Stimulated activated naive B cell treated with anti-CD40 and anti-IgM and Interleukin-4, amounts not matched to agents 10 μg/mL and 1 μg/mL and 100 μg/mL, for 72 hours (primary cell): ENCODE measurements around the gene CSTPP1.
A peak's percentile ranks its signal among the peaks of the same experiment; 100 is the strongest.

Source experiments
- ATAC-seq, 2 donors: fragments of 150-1000 bp; cut with Tn5 transposase; replicated peaks; 2 replicates each; pipeline ENCODE4 v1.10.0; 2021; ENCODE audit warnings: moderate library complexity in 1 of 2
- DNase-seq: peaks from one replicate; pipeline ENCODE4 v3.0.0; 2021
- H3K27ac Mint-ChIP-seq: one replicate; pipeline ENCODE4 v1.8.0; 2022; ENCODE audit warnings: mild to moderate bottlenecking, mixed read lengths
- H3K27me3 Mint-ChIP-seq, 2 donors: one replicate each; pipeline ENCODE4 v1.8.0; 2022; ENCODE audit warnings: mixed read lengths in 2 of 2
- H3K36me3 Mint-ChIP-seq, 2 donors: one replicate each; pipeline ENCODE4 v1.8.0; 2022; ENCODE audit warnings: mixed read lengths in 2 of 2, mild to moderate bottlenecking in 1 of 2
- H3K4me1 Mint-ChIP-seq, 2 donors: one replicate each; pipeline ENCODE4 v1.8.0; 2022; ENCODE audit warnings: mixed read lengths in 2 of 2, mild to moderate bottlenecking in 1 of 2
- H3K4me3 Mint-ChIP-seq, 2 donors: one replicate each; pipeline ENCODE4 v1.8.0; 2022; ENCODE audit warnings: mild to moderate bottlenecking in 2 of 2, mixed read lengths in 2 of 2, moderate library complexity in 1 of 2
- H3K9me3 Mint-ChIP-seq, 2 donors: one replicate each; pipeline ENCODE4 v1.8.0; 2022; ENCODE audit warnings: mixed read lengths in 2 of 2, mild to moderate bottlenecking in 1 of 2

Gene CSTPP1

GRCh38 chr11:47152126-47152952 lies 215.8 kb downstream of the CSTPP1 start:
- no peak for DNase-seq
- H3K27ac Mint-ChIP-seq, result no peak overlapping the region
- H3K27me3 Mint-ChIP-seq, result no peaks in the 10 kb centered on the region
- H3K4me3 Mint-ChIP-seq, result no peak overlapping the region
- no peaks in the 10 kb centered on the region for H3K9me3 Mint-ChIP-seq
- peaks cover 11 to 42% of the 10 kb centered on the region in 2 donors for H3K36me3 Mint-ChIP-seq
- peaks cover 19 to 29% of the 10 kb centered on the region in 2 donors for H3K4me1 Mint-ChIP-seq
- ATAC-seq, result peak in 1 of 2 donors; percentile 32

- DNase-seq, result peak; percentile 22
- H3K27ac Mint-ChIP-seq, result no peak overlapping the region
- no peaks in the 10 kb centered on the region for H3K27me3 Mint-ChIP-seq
- no peak overlapping the region for H3K4me3 Mint-ChIP-seq
- H3K4me1 Mint-ChIP-seq, result peaks cover 19 to 29% of the 10 kb centered on the region in 2 donors
- peak; percentile 70 to 76 for ATAC-seq
- no peaks in the 10 kb centered on the region for H3K9me3 Mint-ChIP-seq
- peaks cover 13 to 39% of the 10 kb centered on the region in 2 donors for H3K36me3 Mint-ChIP-seq
Observed at GRCh38 chr11:47152953-47153950, 216.7 kb downstream of the CSTPP1 start.

GRCh38 chr11:47154616-47155570 lies 218.3 kb downstream of the CSTPP1 start:
- Mint-ChIP-seq H3K4me3 (no peak overlapping the region), H3K9me3 (no peaks in the 10 kb centered on the region), H3K36me3 (peaks cover 16 to 48% of the 10 kb centered on the region in 2 donors), H3K27me3 (no peaks in the 10 kb centered on the region), H3K4me1 (peaks cover 19 to 29% of the 10 kb centered on the region in 2 donors), H3K27ac (peak overlapping the region; percentile 1)
- ATAC-seq, result peak; percentile 45 to 49
- DNase-seq, result no peak

GRCh38 chr11:47155879-47156278 lies 219.3 kb downstream of the CSTPP1 start:
- H3K4me1 Mint-ChIP-seq, result peaks cover 19 to 29% of the 10 kb centered on the region in 2 donors

GRCh38 chr11:47156333-47156732 lies 219.8 kb downstream of the CSTPP1 start:
- H3K27ac Mint-ChIP-seq, result no peak overlapping the region
- peaks cover 19 to 29% of the 10 kb centered on the region in 2 donors for H3K4me1 Mint-ChIP-seq
- H3K9me3 Mint-ChIP-seq, result no peaks in the 10 kb centered on the region
- DNase-seq (no peak), ATAC-seq (no peak)
- H3K27me3 Mint-ChIP-seq, result no peaks in the 10 kb centered on the region
- H3K4me3 Mint-ChIP-seq, result no peak overlapping the region
- peaks cover 19 to 45% of the 10 kb centered on the region in 2 donors for H3K36me3 Mint-ChIP-seq

More at GRCh38 chr11:47155879-47156278, 219.3 kb downstream of the CSTPP1 start:
- ATAC-seq (no peak), DNase-seq (no peak)
- Mint-ChIP-seq H3K27ac (no peak overlapping the region), H3K4me3 (no peak overlapping the region), H3K27me3 (no peaks in the 10 kb centered on the region), H3K36me3 (peaks cover 19 to 49% of the 10 kb centered on the region in 2 donors), H3K9me3 (no peaks in the 10 kb centered on the region)

- Mint-ChIP-seq H3K4me1 (peaks cover 21 to 35% of the 10 kb centered on the region in 2 donors), H3K4me3 (no peak overlapping the region), H3K9me3 (no peaks in the 10 kb centered on the region), H3K27ac (no peak overlapping the region), H3K36me3 (peaks cover 22 to 46% of the 10 kb centered on the region in 2 donors), H3K27me3 (no peaks in the 10 kb centered on the region)
- no peak for DNase-seq
- no peak for ATAC-seq
Observed at GRCh38 chr11:47156951-47157350, 220.4 kb downstream of the CSTPP1 start.

- peak overlapping the region; percentile 4 for H3K27ac Mint-ChIP-seq
- ATAC-seq, result no peak
Observed at GRCh38 chr11:47157805-47158204, 221.2 kb downstream of the CSTPP1 start.

GRCh38 chr11:47158242-47158641 lies 221.7 kb downstream of the CSTPP1 start:
- H3K4me1 Mint-ChIP-seq, result peaks cover 15 to 27% of the 10 kb centered on the region in 2 donors
- no peaks in the 10 kb centered on the region for H3K27me3 Mint-ChIP-seq
- DNase-seq, result no peak
- H3K27ac Mint-ChIP-seq, result no peak overlapping the region
- H3K9me3 Mint-ChIP-seq, result no peaks in the 10 kb centered on the region
- no peak for ATAC-seq
- peaks cover 24 to 50% of the 10 kb centered on the region in 2 donors for H3K36me3 Mint-ChIP-seq
- H3K4me3 Mint-ChIP-seq, result no peak overlapping the region

More at GRCh38 chr11:47157805-47158204, 221.2 kb downstream of the CSTPP1 start:
- Mint-ChIP-seq H3K27me3 (no peaks in the 10 kb centered on the region), H3K4me3 (no peak overlapping the region), H3K4me1 (peaks cover 19 to 32% of the 10 kb centered on the region in 2 donors), H3K36me3 (peaks cover 23 to 53% of the 10 kb centered on the region in 2 donors), H3K9me3 (no peaks in the 10 kb centered on the region)
- no peak for DNase-seq

GRCh38 chr11:47160753-47161133 lies 224.2 kb downstream of the CSTPP1 start:
- Mint-ChIP-seq H3K4me3 (no peak overlapping the region), H3K36me3 (peaks cover 37 to 53% of the 10 kb centered on the region in 2 donors), H3K27ac (no peak overlapping the region), H3K4me1 (peaks cover 4 to 10% of the 10 kb centered on the region in 2 donors), H3K9me3 (no peaks in the 10 kb centered on the region), H3K27me3 (no peaks in the 10 kb centered on the region)
- ATAC-seq (peak; percentile 6 to 10), DNase-seq (no peak)

- ATAC-seq, result peak; percentile 86 to 87
- peak overlapping the region; percentile 75 for H3K27ac Mint-ChIP-seq
- H3K27me3 Mint-ChIP-seq, result no peaks in the 10 kb centered on the region
- DNase-seq, result peak; percentile 48
- peaks cover 4 to 10% of the 10 kb centered on the region in 2 donors for H3K4me1 Mint-ChIP-seq
- no peak overlapping the region for H3K4me3 Mint-ChIP-seq
- peaks cover 38 to 55% of the 10 kb centered on the region in 2 donors for H3K36me3 Mint-ChIP-seq
- H3K9me3 Mint-ChIP-seq, result no peaks in the 10 kb centered on the region
Observed at GRCh38 chr11:47161134-47161854, 224.7 kb downstream of the CSTPP1 start.

GRCh38 chr11:47161890-47162289 lies 225.3 kb downstream of the CSTPP1 start:
- Mint-ChIP-seq H3K27ac (peak overlapping the region; percentile 75), H3K36me3 (peaks cover 37 to 55% of the 10 kb centered on the region in 2 donors), H3K27me3 (no peaks in the 10 kb centered on the region), H3K9me3 (no peaks in the 10 kb centered on the region), H3K4me3 (peak overlapping the region in 1 of 2 donors; percentile 29), H3K4me1 (peaks cover 4 to 10% of the 10 kb centered on the region in 2 donors)
- DNase-seq, result no peak
- ATAC-seq, result no peak

- Mint-ChIP-seq H3K27ac (peak overlapping the region; percentile 75), H3K4me3 (no peak overlapping the region), H3K9me3 (no peaks in the 10 kb centered on the region), H3K27me3 (no peaks in the 10 kb centered on the region), H3K4me1 (peaks cover 4 to 10% of the 10 kb centered on the region in 2 donors), H3K36me3 (peaks cover 36 to 55% of the 10 kb centered on the region in 2 donors)
- DNase-seq, result no peak
- no peak for ATAC-seq
Observed at GRCh38 chr11:47162426-47162825, 225.9 kb downstream of the CSTPP1 start.

GRCh38 chr11:47163193-47163592 lies 226.6 kb downstream of the CSTPP1 start:
- no peaks in the 10 kb centered on the region for H3K9me3 Mint-ChIP-seq
- H3K27me3 Mint-ChIP-seq, result no peaks in the 10 kb centered on the region
- peaks cover 4 to 10% of the 10 kb centered on the region in 2 donors for H3K4me1 Mint-ChIP-seq
- DNase-seq, result no peak
- H3K27ac Mint-ChIP-seq, result peak overlapping the region; percentile 47
- peaks cover 36 to 53% of the 10 kb centered on the region in 2 donors for H3K36me3 Mint-ChIP-seq
- no peak overlapping the region for H3K4me3 Mint-ChIP-seq
- no peak for ATAC-seq
